Loucy (cell line): Measurements from ENCODE around the gene FAM240A.

Experiments
- H2AFZ ChIP-seq: fragments of 200-600 bp; sonication (generic); 2 replicates; pipeline ENCODE4 v1.6.0; 2016; ENCODE audit warnings: antibody characterized with exemption, mild to moderate bottlenecking, low read length, moderate library complexity
- H3F3A ChIP-seq: fragments of 200-600 bp; 2 replicates; pipeline ENCODE4 v1.6.0; 2016; ENCODE audit warnings: antibody characterized with exemption, low read depth, mild to moderate bottlenecking
- H3K27me3 ChIP-seq: fragments of 200-600 bp; sonication (generic); 2 replicates; pipeline ENCODE4 v1.6.1; 2014; ENCODE audit warnings: low read length, mild to moderate bottlenecking; ENCODE audit not compliant: insufficient read depth, poor library complexity, severe bottlenecking
- H3K36me3 ChIP-seq: fragments of 200-600 bp; sonication (generic); 2 replicates; pipeline ENCODE4 v1.6.1; 2016; ENCODE audit warnings: low read length; ENCODE audit not compliant: insufficient read depth
- H3K4me1 ChIP-seq: fragments of 200-600 bp; sonication (generic); 2 replicates; pipeline ENCODE4 v1.5.1; 2014; ENCODE audit warnings: low read length, mild to moderate bottlenecking; ENCODE audit not compliant: insufficient read depth, poor library complexity, severe bottlenecking
- H3K4me2 ChIP-seq: fragments of 200-600 bp; sonication (generic); 2 replicates; pipeline ENCODE4 v1.6.0; 2014; ENCODE audit warnings: antibody characterized with exemption, low read length, low read depth, mild to moderate bottlenecking; ENCODE audit not compliant: poor library complexity, severe bottlenecking
- H3K4me3 ChIP-seq: fragments of 200-600 bp; sonication (generic); 2 replicates; pipeline ENCODE4 v1.5.1; 2014; ENCODE audit warnings: low read length, mild to moderate bottlenecking, mixed read lengths; ENCODE audit not compliant: poor library complexity, severe bottlenecking
- H3K79me2 ChIP-seq: fragments of 200-600 bp; sonication (generic); 2 replicates; pipeline ENCODE4 v1.6.1; 2014; ENCODE audit warnings: low read length; ENCODE audit not compliant: insufficient read depth
- H3K9ac ChIP-seq: fragments of 200-600 bp; sonication (generic); 2 replicates; pipeline ENCODE4 v1.6.0; 2014; ENCODE audit warnings: mild to moderate bottlenecking, low read depth, low read length, moderate library complexity; ENCODE audit not compliant: poor library complexity, severe bottlenecking
- H3K9me2 ChIP-seq: fragments of 200-600 bp; sonication (generic); replicated peaks from 2 replicates; pipeline ENCODE4 v1.6.1; 2016; ENCODE audit warnings: low read depth, low read length, mixed read lengths
- H3K9me3 ChIP-seq: fragments of 200-600 bp; sonication (generic); 2 replicates; pipeline ENCODE4 v1.6.1; 2014; ENCODE audit warnings: mild to moderate bottlenecking, antibody characterized with exemption, low read length, low read depth; ENCODE audit not compliant: insufficient read depth
- H4K20me1 ChIP-seq: fragments of 200-600 bp; sonication (generic); 2 replicates; pipeline ENCODE4 v1.6.0; 2014; ENCODE audit warnings: antibody characterized with exemption, low read length, mild to moderate bottlenecking; ENCODE audit not compliant: insufficient read depth, poor library complexity, severe bottlenecking
- CTCF ChIP-seq: fragments of 200-600 bp; sonication (generic); conservative IDR thresholded peaks from 2 replicates; pipeline ENCODE4 v1.5.1; 2014; ENCODE audit warnings: mild to moderate bottlenecking, antibody characterized with exemption, low read length
- EZH2phosphoT487 ChIP-seq: fragments of 200-600 bp; IDR thresholded peaks from 2 replicates; pipeline ENCODE4 v1.6.1; 2018; ENCODE audit warnings: antibody characterized with exemption, mild to moderate bottlenecking, moderate library complexity, borderline replicate concordance

Gene FAM240A

GRCh38 chr3:46604127-46604526, 8.2 kb upstream of the FAM240A start:
- no peaks in the 10 kb centered on the region for H3K4me1 ChIP-seq
- 0 out of 2 replicates have a peak overlapping the region, but pooled peaks have one; percentile 35 for H2AFZ ChIP-seq
- H3K36me3 ChIP-seq = no peaks in the 10 kb centered on the region
- no peak overlapping the region for H3K4me3 ChIP-seq
- no peaks in the 10 kb centered on the region for H3K79me2 ChIP-seq
- H3K9me2 ChIP-seq = no peaks in the 10 kb centered on the region
- H3K4me2 ChIP-seq = no peak overlapping the region
- no peaks in the 10 kb centered on the region for H4K20me1 ChIP-seq
- no peaks in the 10 kb centered on the region for H3F3A ChIP-seq
- H3K9me3 ChIP-seq = no peaks in the 10 kb centered on the region
- TF ChIP-seq CTCF (no peak), EZH2phosphoT487 (no peak)
- H3K9ac ChIP-seq = no peak overlapping the region
- H3K27me3 ChIP-seq = no peaks in the 10 kb centered on the region

- H2AFZ ChIP-seq = no peak overlapping the region
Observed at GRCh38 chr3:46607603-46608028, 4.7 kb upstream of the FAM240A start.

GRCh38 chr3:46609212-46609721, 3.1 kb upstream of the FAM240A start:
- H3K4me2 ChIP-seq = no peak overlapping the region
- TF ChIP-seq EZH2phosphoT487 = no peak
- no peak for TF ChIP-seq CTCF
- H3K4me1 ChIP-seq = no peaks in the 10 kb centered on the region

More at GRCh38 chr3:46607603-46608028, 4.7 kb upstream of the FAM240A start:
- Histone ChIP-seq H3F3A (no peaks in the 10 kb centered on the region), H3K9me2 (no peaks in the 10 kb centered on the region), H3K4me1 (no peaks in the 10 kb centered on the region), H3K9me3 (no peaks in the 10 kb centered on the region), H4K20me1 (no peaks in the 10 kb centered on the region), H3K36me3 (no peaks in the 10 kb centered on the region), H3K79me2 (no peaks in the 10 kb centered on the region), H3K9ac (no peak overlapping the region), H3K4me2 (no peak overlapping the region), H3K27me3 (no peaks in the 10 kb centered on the region), H3K4me3 (no peak overlapping the region)
- 0 out of 2 replicates have a peak, but pooled peaks have one; percentile 25 for TF ChIP-seq CTCF
- TF ChIP-seq EZH2phosphoT487 = no peak

More at GRCh38 chr3:46609212-46609721, 3.1 kb upstream of the FAM240A start:
- Histone ChIP-seq H3K4me3 (no peak overlapping the region), H3F3A (no peaks in the 10 kb centered on the region), H2AFZ (no peak overlapping the region), H3K9me2 (no peaks in the 10 kb centered on the region), H3K36me3 (no peaks in the 10 kb centered on the region), H4K20me1 (no peaks in the 10 kb centered on the region), H3K27me3 (no peaks in the 10 kb centered on the region), H3K9me3 (no peaks in the 10 kb centered on the region), H3K79me2 (no peaks in the 10 kb centered on the region), H3K9ac (no peak overlapping the region)
